22Rv1 (cell line): ENCODE results near the gene AMPD3.

Experiments used
- H3K27ac ChIP-seq: fragments of 450-650 bp; 2 replicates; pipeline ENCODE4 v1.5.1; 2017
- CTCF ChIP-seq: fragments of 450-650 bp; IDR thresholded peaks from 2 replicates; pipeline ENCODE4 v1.5.1; 2017; ENCODE audit warnings: mild to moderate bottlenecking
- ZFX ChIP-seq: fragments of 450-650 bp; IDR thresholded peaks from 2 replicates; pipeline ENCODE4 v1.6.1; 2017; ENCODE audit warnings: antibody characterized with exemption, borderline replicate concordance

The AMPD3 gene

GRCh38 chr11:10506008-10506370 is 50.9 kb downstream of the AMPD3 start:
- H3K27ac ChIP-seq: no peak overlapping the region
- TF ChIP-seq CTCF: no peak
- TF ChIP-seq ZFX: no peak

DNA sequence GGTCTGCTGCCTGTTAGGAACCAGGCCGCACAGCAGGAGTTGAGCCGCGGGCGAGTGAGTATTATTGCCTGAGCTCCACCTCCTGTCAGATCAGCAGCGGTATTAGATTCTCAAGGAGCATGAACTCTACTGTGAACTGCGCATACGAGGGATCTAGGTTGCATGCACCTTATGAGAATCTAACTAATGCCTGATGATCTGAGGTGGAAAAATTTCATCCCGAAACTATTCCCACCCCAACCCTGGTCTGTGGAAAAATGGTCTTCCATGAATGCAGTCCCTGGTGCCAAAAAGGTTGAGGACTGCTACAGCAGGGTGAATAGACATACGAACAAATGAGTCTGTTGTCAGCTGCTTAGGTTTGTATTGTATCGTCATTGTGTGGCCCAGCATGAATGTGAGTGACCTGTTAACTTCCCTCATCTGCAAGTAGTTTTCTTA is 56.1 kb downstream of the AMPD3 start:
- no peak overlapping the region for H3K27ac ChIP-seq
- TF ChIP-seq ZFX (no peak), CTCF (no peak)

GRCh38 chr11:10514202-10514601 is 59.1 kb downstream of the AMPD3 start:
- H3K27ac ChIP-seq: no peak overlapping the region
- no peak for TF ChIP-seq ZFX
- TF ChIP-seq CTCF: peak; percentile 48

GRCh38 chr11:10514709-10515108 is 59.6 kb downstream of the AMPD3 start:
- TF ChIP-seq ZFX (no peak), CTCF (no peak)
- no peak overlapping the region for H3K27ac ChIP-seq

DNA sequence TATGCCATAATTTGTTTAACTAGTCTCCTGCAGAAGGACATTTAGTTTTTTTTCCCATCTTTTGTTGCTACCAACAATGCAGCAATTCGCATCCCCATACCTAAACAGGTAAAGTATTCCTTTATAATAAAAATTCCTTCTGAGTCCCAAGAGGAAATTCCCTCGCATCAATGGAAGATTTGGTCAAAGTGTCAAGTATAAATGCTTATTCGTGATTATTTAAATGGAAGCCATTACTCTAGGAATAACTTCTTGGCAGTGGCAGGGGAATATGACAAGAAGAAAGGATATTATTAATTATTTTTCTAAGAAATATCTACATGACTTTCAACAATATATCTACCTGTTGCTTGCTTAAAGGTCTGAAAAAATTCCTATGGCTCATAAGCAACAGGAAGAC is 60.4 kb downstream of the AMPD3 start:
- no peak for TF ChIP-seq ZFX
- no peak for TF ChIP-seq CTCF
- H3K27ac ChIP-seq: no peak overlapping the region

GRCh38 chr11:10518123-10518522 is 63.1 kb downstream of the AMPD3 start:
- no peak overlapping the region for H3K27ac ChIP-seq
- TF ChIP-seq CTCF (no peak), ZFX (no peak)

GRCh38 chr11:10518891-10519290 is 63.8 kb downstream of the AMPD3 start:
- peak overlapping the region; percentile 35 for H3K27ac ChIP-seq
- TF ChIP-seq ZFX (no peak), CTCF (no peak)
